HG03558 (cell line): Measurements from ENCODE around the gene MRAS.
"Not testable (repeated sequence)": the region's sequence is repeated elsewhere in the genome, so short reads cannot be mapped to it uniquely, and the experiment has no call there.

ENCODE experiments used
- ATAC-seq: cut with Tn5 transposase; IDR thresholded peaks from one replicate; pipeline ENCODE4 v1.9.1; 2021; ENCODE audit warnings: moderate number of reproducible peaks; ENCODE audit not compliant: unreplicated experiment; ENCODE audit errors: extremely low read depth

The MRAS gene

GRCh38 chr3:138440121-138440521 lies 91.7 kb downstream of the MRAS start:
- no peak for ATAC-seq

- ATAC-seq = no peak
Observed at GRCh38 chr3:138440596-138440995, 92.2 kb downstream of the MRAS start.

GRCh38 chr3:138441256-138441655 lies 92.9 kb downstream of the MRAS start:
- ATAC-seq = no peak

- ATAC-seq = no peak
Observed at GRCh38 chr3:138441742-138442141, 93.4 kb downstream of the MRAS start.

GRCh38 chr3:138442433-138442832 lies 94.1 kb downstream of the MRAS start:
- ATAC-seq = no peak

- ATAC-seq = no peak
Observed at GRCh38 chr3:138443091-138443490, 94.7 kb downstream of the MRAS start.

- no peak for ATAC-seq
Observed at GRCh38 chr3:138443521-138444503, 95.4 kb downstream of the MRAS start.

- no peak for ATAC-seq
Observed at GRCh38 chr3:138445236-138445635, 96.9 kb downstream of the MRAS start.

GRCh38 chr3:138445654-138446053 lies 97.3 kb downstream of the MRAS start:
- ATAC-seq = no peak

- no peak for ATAC-seq
Observed at GRCh38 chr3:138448631-138449030, 100.3 kb downstream of the MRAS start.

GRCh38 chr3:138449490-138449889 lies 101.1 kb downstream of the MRAS start:
- no peak for ATAC-seq

- ATAC-seq = no peak
Observed at GRCh38 chr3:138450181-138450580, 101.8 kb downstream of the MRAS start.

- no peak for ATAC-seq
Observed at GRCh38 chr3:138450704-138451424, 102.5 kb downstream of the MRAS start.

GRCh38 chr3:138451595-138452162 lies 103.3 kb downstream of the MRAS start:
- no peak for ATAC-seq

GRCh38 chr3:138452436-138452835 lies 104.1 kb downstream of the MRAS start:
- no peak for ATAC-seq

GRCh38 chr3:138453940-138454339 lies 105.6 kb downstream of the MRAS start:
- not testable (repeated sequence) for ATAC-seq
